ENCODE measurements around the gene MOGAT1.

The MOGAT1 gene
- 0 reads per million in 2 donors for total RNA-seq

GRCh38 chr2:222671259-222672067 is at the start of gene MOGAT1:
Gene MOGAT1 (plus strand): TSS chr2:222671658. CDS start chr2:222671786, 128 bp downstream.
- peak in 1 of 5 experiments; percentile 8 for DNase-seq

GRCh38 chr2:222621893-222622292 is 49.6 kb upstream of the MOGAT1 start:
- DNase-seq, result no peak

- DNase-seq, result no peak
Observed at GRCh38 chr2:222622910-222623309, 48.5 kb upstream of the MOGAT1 start.

GRCh38 chr2:222623756-222624309 is 47.6 kb upstream of the MOGAT1 start:
- no peak for DNase-seq

GRCh38 chr2:222627764-222628163 is 43.7 kb upstream of the MOGAT1 start:
- no peak for DNase-seq

- DNase-seq, result no peak
Observed at GRCh38 chr2:222635295-222635694, 36.2 kb upstream of the MOGAT1 start.

GRCh38 chr2:222637067-222637466 is 34.4 kb upstream of the MOGAT1 start:
- no peak for DNase-seq

- DNase-seq, result no peak
Observed at GRCh38 chr2:222641336-222641735, 30.1 kb upstream of the MOGAT1 start.

- no peak for DNase-seq
Observed at GRCh38 chr2:222643134-222643533, 28.3 kb upstream of the MOGAT1 start.

- DNase-seq, result no peak
Observed at GRCh38 chr2:222646008-222646407, 25.4 kb upstream of the MOGAT1 start.

- no peak for DNase-seq
Observed at GRCh38 chr2:222649801-222650200, 21.7 kb upstream of the MOGAT1 start.

- DNase-seq, result no peak
Observed at GRCh38 chr2:222651718-222652418, 19.6 kb upstream of the MOGAT1 start.

- peak in 1 of 5 experiments; percentile 86 for DNase-seq
Observed at GRCh38 chr2:222652491-222653255, 18.8 kb upstream of the MOGAT1 start.

- peak in 1 of 5 experiments; percentile 50 for DNase-seq
Observed at GRCh38 chr2:222653280-222653679, 18.2 kb upstream of the MOGAT1 start.

- peak; percentile 81 to 97 (median 92) for DNase-seq
Observed at GRCh38 chr2:222655787-222656525, 15.5 kb upstream of the MOGAT1 start, which contains the start of gene FARSB. Gene FARSB (minus strand): TSS chr2:222656092. CDS start chr2:222656073, 19 bp downstream.

- peak in 1 of 5 experiments; percentile 25 for DNase-seq
Observed at GRCh38 chr2:222656526-222657446, 14.7 kb upstream of the MOGAT1 start.

GRCh38 chr2:222663479-222663878 is 8.0 kb upstream of the MOGAT1 start:
- no peak for DNase-seq

GRCh38 chr2:222668494-222669154 is 2.8 kb upstream of the MOGAT1 start:
- DNase-seq, result no peak

GRCh38 chr2:222669353-222669752 is 2.1 kb upstream of the MOGAT1 start:
- DNase-seq, result no peak
